Measurements from ENCODE around the gene C19orf81.

Gene C19orf81

GRCh38 chr19:50644315-50644915, 4.8 kb upstream of the C19orf81 start:
- TF ChIP-seq CTCF (IDR thresholded peaks at IDR 0.05; ENCODE audit: control insufficient read depth, insufficient read depth, low read depth, low read length, missing control alignments) = no peak
- H3K4me3 ChIP-seq (ENCODE audit: control insufficient read depth, low read depth, low read length) = no peak overlapping the region
- no peak for DNase-seq (ENCODE audit: low read depth)

- no peak overlapping the region for H3K4me3 ChIP-seq (ENCODE audit: control insufficient read depth, low read depth, low read length)
- no peak for DNase-seq (ENCODE audit: low read depth)
- no peak for TF ChIP-seq CTCF (IDR thresholded peaks at IDR 0.05; ENCODE audit: control insufficient read depth, insufficient read depth, low read depth, low read length, missing control alignments)
Observed at GRCh38 chr19:50645107-50645506, 4.1 kb upstream of the C19orf81 start.

DNA sequence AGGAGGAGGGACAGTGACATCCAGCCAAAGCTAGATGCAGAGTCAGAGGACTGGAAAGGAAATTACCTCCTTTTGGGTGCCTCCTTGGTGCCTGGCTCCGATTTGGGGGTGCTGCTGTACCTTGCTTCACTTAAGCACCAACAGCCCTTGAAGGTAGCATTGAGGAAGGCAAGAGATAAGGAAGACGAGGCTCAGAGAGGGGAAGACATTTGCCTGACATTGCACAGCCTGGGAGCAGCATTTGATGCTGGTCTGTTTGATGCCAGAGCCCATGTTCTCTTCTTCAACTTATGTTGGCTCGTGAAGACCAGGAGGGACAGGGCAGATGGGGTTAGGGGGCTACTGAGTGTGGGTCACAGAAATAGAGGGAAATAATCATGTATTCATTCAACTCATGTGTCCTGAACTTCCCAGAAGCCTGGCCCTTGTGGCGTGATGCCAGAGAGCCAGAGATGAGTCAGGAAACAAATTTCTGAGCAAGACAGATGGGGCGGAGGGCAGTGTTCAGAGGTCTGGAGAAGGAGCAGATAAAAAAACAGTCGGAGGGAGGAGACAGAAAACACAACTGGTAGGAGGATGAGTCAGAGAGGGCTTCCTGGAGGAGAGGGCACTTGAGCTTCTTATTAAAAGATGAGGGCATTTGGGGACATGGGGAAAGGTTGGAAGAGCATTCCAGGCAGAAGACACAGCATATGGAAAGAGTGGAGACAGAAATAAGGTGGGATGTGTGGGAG, 3.0 kb upstream of the C19orf81 start:
- DNase-seq (ENCODE audit: low read depth) = peak; percentile 16
- TF ChIP-seq CTCF (IDR thresholded peaks at IDR 0.05; ENCODE audit: control insufficient read depth, insufficient read depth, low read depth, low read length, missing control alignments) = no peak
- H3K4me3 ChIP-seq (ENCODE audit: control insufficient read depth, low read depth, low read length) = no peak overlapping the region

DNA sequence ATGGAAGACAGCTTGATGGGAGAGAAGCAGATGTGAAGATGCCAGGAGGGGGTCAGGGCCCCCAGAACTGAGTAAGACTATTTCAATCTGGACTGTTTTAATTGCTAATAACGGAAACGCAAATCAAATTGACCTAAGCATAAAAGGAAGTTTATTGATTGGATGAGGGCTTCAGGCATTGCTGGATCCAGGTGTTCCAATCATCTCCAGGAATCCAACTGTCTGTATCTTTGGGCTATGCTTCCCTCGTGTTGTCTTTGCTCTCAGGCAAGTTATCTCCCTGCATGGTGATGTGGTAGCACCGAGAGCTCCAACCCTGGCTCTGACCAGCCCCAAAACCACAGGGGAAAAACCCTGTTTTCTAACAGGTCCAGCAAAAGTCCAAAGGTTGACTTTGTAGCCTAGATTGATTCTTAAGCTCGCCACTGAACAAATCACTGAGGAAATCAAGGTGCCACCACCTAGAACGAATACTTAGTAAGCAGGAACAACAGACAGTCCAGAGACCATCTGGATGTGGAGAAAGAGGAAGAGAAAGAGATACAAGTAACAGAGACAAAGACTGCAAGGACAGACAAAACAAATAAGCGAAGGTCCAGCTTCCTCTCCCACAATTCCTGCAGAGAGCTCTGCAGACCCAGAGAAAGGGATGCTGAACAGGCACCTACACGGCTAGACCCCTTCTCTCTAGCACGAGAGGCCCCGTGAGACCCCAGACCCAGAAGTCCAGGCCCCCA, 1.2 kb upstream of the C19orf81 start:
- no peak overlapping the region for H3K4me3 ChIP-seq (ENCODE audit: control insufficient read depth, low read depth, low read length)
- DNase-seq (ENCODE audit: low read depth) = no peak
- TF ChIP-seq CTCF (IDR thresholded peaks at IDR 0.05; ENCODE audit: control insufficient read depth, insufficient read depth, low read depth, low read length, missing control alignments) = no peak

- no peak overlapping the region for H3K4me3 ChIP-seq (ENCODE audit: control insufficient read depth, low read depth, low read length)
- TF ChIP-seq CTCF (IDR thresholded peaks at IDR 0.05; ENCODE audit: control insufficient read depth, insufficient read depth, low read depth, low read length, missing control alignments) = no peak
- no peak for DNase-seq (ENCODE audit: low read depth)
Observed at GRCh38 chr19:50648659-50649058, 586 bp upstream of the C19orf81 start.

GRCh38 chr19:50651174-50651573, 1.9 kb downstream of the C19orf81 start:
- H3K4me3 ChIP-seq (ENCODE audit: control insufficient read depth, low read depth, low read length) = no peak overlapping the region
- no peak for DNase-seq (ENCODE audit: low read depth)
- no peak for TF ChIP-seq CTCF (IDR thresholded peaks at IDR 0.05; ENCODE audit: control insufficient read depth, insufficient read depth, low read depth, low read length, missing control alignments)
